Fibroblast of lung (primary cell): Measurements from ENCODE around the gene CCDC6. TPM values are rescaled to one million over a fixed set of nuclear protein-coding genes. Genes with fewer than 3 reads are reported as not detected.
"Not testable (repeated sequence)": the region's sequence is repeated elsewhere in the genome, so short reads cannot be mapped to it uniquely, and the experiment has no call there.

Source experiments
- DNase-seq, 2 donors: peaks; one replicate each; pipeline versions ENCODE4 v3.0.0 to v3.0.0-alpha.2; 2010; ENCODE audit warnings: low read depth in 2 of 2
- H2AFZ ChIP-seq: 2 replicates; pipeline ENCODE4 v1.5.1; 2012; ENCODE audit warnings: low read length, control low read depth, inconsistent platforms
- H3K27ac ChIP-seq: 2 replicates; pipeline ENCODE4 v1.5.1; 2011; ENCODE audit warnings: low read length, control low read depth; ENCODE audit not compliant: insufficient read depth
- H3K27me3 ChIP-seq: 2 replicates; pipeline ENCODE4 v1.5.1; 2011; ENCODE audit warnings: mild to moderate bottlenecking, low read length; ENCODE audit not compliant: control insufficient read depth, insufficient read depth
- H3K36me3 ChIP-seq: 2 replicates; pipeline ENCODE4 v1.5.1; 2011; ENCODE audit warnings: low read length; ENCODE audit not compliant: control insufficient read depth, insufficient read depth
- H3K4me1 ChIP-seq: 2 replicates; pipeline ENCODE4 v1.5.1; 2011; ENCODE audit warnings: low read length; ENCODE audit not compliant: control insufficient read depth, insufficient read depth; ENCODE audit errors: extremely low read depth
- H3K4me2 ChIP-seq: 2 replicates; pipeline ENCODE4 v1.5.1; 2011; ENCODE audit warnings: low read length, control low read depth; ENCODE audit not compliant: insufficient read depth; ENCODE audit errors: extremely low read depth
- H3K4me3 ChIP-seq, 4 experiments: fragments of 200-600 bp in 1 of 4; sonication (generic) in 1 of 4; replicated peaks in 1 of 4; 2 replicates each; pipeline ENCODE4 v1.5.1; 2011 to 2016; ENCODE audit warnings: low read length in 4 of 4, low read depth in 3 of 4, mild to moderate bottlenecking in 3 of 4, control low read depth in 2 of 4, inconsistent platforms in 1 of 4, mixed read lengths in 1 of 4; ENCODE audit not compliant: insufficient read depth in 1 of 4; ENCODE audit errors: control extremely low read depth in 1 of 4
- H3K79me2 ChIP-seq: 2 replicates; pipeline ENCODE4 v1.5.1; 2012; ENCODE audit warnings: mild to moderate bottlenecking, low read length, inconsistent platforms; ENCODE audit not compliant: control insufficient read depth, insufficient read depth
- H3K9ac ChIP-seq: 2 replicates; pipeline ENCODE4 v1.5.1; 2011; ENCODE audit warnings: mild to moderate bottlenecking, low read length, control low read depth; ENCODE audit not compliant: insufficient read depth
- H3K9me3 ChIP-seq: 2 replicates; pipeline ENCODE4 v1.5.1; 2012; ENCODE audit warnings: low read depth, low read length; ENCODE audit not compliant: control insufficient read depth, insufficient read depth
- H4K20me1 ChIP-seq: 2 replicates; pipeline ENCODE4 v1.5.1; 2011; ENCODE audit warnings: low read length; ENCODE audit not compliant: control insufficient read depth, insufficient read depth; ENCODE audit errors: extremely low read depth
- CTCF ChIP-seq, 2 donors: IDR thresholded peaks in 1 of 2; conservative IDR thresholded peaks in 1 of 2; 1 replicate in 1 of 2; 2 replicates in 1 of 2; pipeline ENCODE4 v1.5.1; 2011 to 2012; ENCODE audit warnings: low read length in 2 of 2, control low read depth in 1 of 2, inconsistent platforms in 1 of 2, low read depth in 1 of 2, mild to moderate bottlenecking in 1 of 2
- EZH2 ChIP-seq: IDR thresholded peaks from 2 replicates; pipeline ENCODE4 v1.5.1; 2012; ENCODE audit warnings: low read length, control low read depth, mild to moderate bottlenecking; ENCODE audit errors: missing control alignments
- polyA plus RNA-seq, 2 donors: library from polyadenylated mRNA; depleted of rRNA in 1 of 2; stranded (reverse) in 1 of 2; unstranded in 1 of 2; fragments of >200 nt; gene quantifications; 2 replicates each; pipeline ENCODE4 v1.2.1, GENCODE V29; 2011 to 2012; ENCODE audit warnings: missing spikeins in 1 of 2
- total RNA-seq: library from RNA; depleted of rRNA; stranded (reverse); fragments of >200 nt; gene quantifications from 2 replicates; pipeline ENCODE4 v1.2.1, GENCODE V29; 2014

The CCDC6 gene
- total and polyA plus RNA-seq, 2 donors (not counting 1 experiment from before 2014, with no cell fraction given): 35.5 to 51.2 TPM

DNA sequence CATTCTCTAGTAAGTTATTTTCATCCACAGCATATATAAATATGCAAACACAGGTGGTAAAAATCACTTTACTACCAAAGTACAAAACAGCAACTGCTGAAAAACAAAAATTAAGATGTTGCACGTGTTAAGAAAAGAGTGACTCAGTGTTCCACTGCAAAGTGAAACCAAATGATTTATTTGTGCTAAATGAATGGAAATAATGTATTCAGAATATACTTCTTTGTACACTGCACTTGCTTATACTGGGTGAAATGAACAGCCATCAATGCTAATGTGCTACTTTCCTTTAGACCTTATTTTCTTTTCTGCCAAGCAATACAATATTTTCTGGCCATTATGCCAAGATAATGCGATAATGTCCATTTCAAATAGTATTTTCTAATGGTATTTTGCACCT is 114.8 kb downstream of the CCDC6 start:
- no peak overlapping the region for H3K4me2 ChIP-seq
- no peaks in the 10 kb centered on the region for H3K79me2 ChIP-seq
- no peaks in the 10 kb centered on the region for H3K9me3 ChIP-seq
- TF ChIP-seq CTCF (conservative IDR thresholded peaks at IDR 0.05 in 1 of 2, IDR thresholded peaks at IDR 0.05 in 1 of 2; ENCODE audit: low read depth in 1 of 2, low read length in 2 of 2) (no peak), EZH2 (no peak)
- H4K20me1 ChIP-seq: no peaks in the 10 kb centered on the region
- no peaks in the 10 kb centered on the region for H3K27me3 ChIP-seq
- H3K27ac ChIP-seq: no peak overlapping the region
- H2AFZ ChIP-seq: no peak overlapping the region
- H3K36me3 ChIP-seq: peaks cover 7% of the 10 kb centered on the region
- H3K4me1 ChIP-seq: no peaks in the 10 kb centered on the region
- H3K9ac ChIP-seq: no peak overlapping the region
- no peak for DNase-seq
- H3K4me3 ChIP-seq: no peak overlapping the region

GRCh38 chr10:59790080-59790479 is 116.3 kb downstream of the CCDC6 start:
- not testable (repeated sequence) for H3K9ac ChIP-seq, H3K27me3 ChIP-seq, H2AFZ ChIP-seq, H3K4me1 ChIP-seq, H4K20me1 ChIP-seq, DNase-seq, H3K4me2 ChIP-seq, H3K36me3 ChIP-seq, H3K27ac ChIP-seq, H3K4me3 ChIP-seq, H3K9me3 ChIP-seq, H3K79me2 ChIP-seq

- H4K20me1 ChIP-seq, DNase-seq, H3K4me2 ChIP-seq, H3K9ac ChIP-seq, H3K27ac ChIP-seq, H3K4me3 ChIP-seq, H2AFZ ChIP-seq, H3K9me3 ChIP-seq, H3K4me1 ChIP-seq, H3K79me2 ChIP-seq, H3K36me3 ChIP-seq, H3K27me3 ChIP-seq: not testable (repeated sequence)
Measured at GRCh38 chr10:59788914-59789313, 117.4 kb downstream of the CCDC6 start.

- H3K79me2 ChIP-seq, H2AFZ ChIP-seq, H3K27ac ChIP-seq, H3K4me3 ChIP-seq, H3K36me3 ChIP-seq, H3K4me1 ChIP-seq, H3K9ac ChIP-seq, H3K4me2 ChIP-seq, DNase-seq, H4K20me1 ChIP-seq, H3K27me3 ChIP-seq, H3K9me3 ChIP-seq: not testable (repeated sequence)
Measured at GRCh38 chr10:59787032-59787431, 119.3 kb downstream of the CCDC6 start.

GRCh38 chr10:59785476-59785875 is 120.9 kb downstream of the CCDC6 start:
- not testable (repeated sequence) for H4K20me1 ChIP-seq, DNase-seq, H3K9ac ChIP-seq, H3K4me3 ChIP-seq, H3K4me1 ChIP-seq, H3K27ac ChIP-seq, H2AFZ ChIP-seq, H3K36me3 ChIP-seq, H3K79me2 ChIP-seq, H3K9me3 ChIP-seq, H3K27me3 ChIP-seq, H3K4me2 ChIP-seq
